Stimulated activated effector memory CD8-positive, alpha-beta T cell treated with anti-CD3 and anti-CD28 coated beads, Interleukin-12 subunit alpha, Interleukin-12 subunit beta, amount 100 ng/mL, for 72 hours (primary cell): Measurements from ENCODE around the gene ARID1A.
"Not testable (repeated sequence)": the region's sequence is repeated elsewhere in the genome, so short reads cannot be mapped to it uniquely, and the experiment has no call there.

Source experiments
- ATAC-seq: fragments of 150-1000 bp; cut with Tn5 transposase; 2 replicates; pipeline ENCODE4 v1.10.0; 2021
- DNase-seq, 2 donors: peaks; one replicate each; pipeline ENCODE4 v3.0.0; 2021 to 2022; ENCODE audit warnings: low spot score in 2 of 2
- H3K27ac Mint-ChIP-seq: one replicate; pipeline ENCODE4 v1.8.0; 2022; ENCODE audit warnings: mild to moderate bottlenecking, mixed read lengths
- H3K36me3 Mint-ChIP-seq: one replicate; pipeline ENCODE4 v1.8.0; 2022; ENCODE audit warnings: mild to moderate bottlenecking, mixed read lengths
- H3K4me1 Mint-ChIP-seq: one replicate; pipeline ENCODE4 v1.8.0; 2022; ENCODE audit warnings: mixed read lengths
- H3K4me3 Mint-ChIP-seq: one replicate; pipeline ENCODE4 v1.8.0; 2022; ENCODE audit warnings: mild to moderate bottlenecking, mixed read lengths
- H3K9me3 Mint-ChIP-seq: one replicate; pipeline ENCODE4 v1.8.0; 2022; ENCODE audit warnings: mixed read lengths

Gene ARID1A

GRCh38 chr1:26791148-26791547 is 95.3 kb downstream of the ARID1A start:
- DNase-seq (no peak), ATAC-seq (no peak)
- Mint-ChIP-seq H3K9me3 (no peaks in the 10 kb centered on the region), H3K4me3 (peak overlapping the region; percentile 99), H3K36me3 (peaks cover 67% of the 10 kb centered on the region), H3K27ac (peak overlapping the region; percentile 100), H3K4me1 (peaks cover 78% of the 10 kb centered on the region)

- Mint-ChIP-seq H3K27ac (peak overlapping the region; percentile 100), H3K9me3 (no peaks in the 10 kb centered on the region), H3K4me3 (peak overlapping the region; percentile 99), H3K4me1 (peaks cover 73% of the 10 kb centered on the region), H3K36me3 (peaks cover 69% of the 10 kb centered on the region)
- no peak for ATAC-seq
- no peak for DNase-seq
Observed at GRCh38 chr1:26791626-26792025, 95.8 kb downstream of the ARID1A start.

- Mint-ChIP-seq H3K4me3 (peak overlapping the region; percentile 12), H3K4me1 (peaks cover 67% of the 10 kb centered on the region), H3K9me3 (no peaks in the 10 kb centered on the region), H3K27ac (peak overlapping the region; percentile 2), H3K36me3 (peaks cover 68% of the 10 kb centered on the region)
- no peak for ATAC-seq
- no peak for DNase-seq
Observed at GRCh38 chr1:26792924-26793323, 97.1 kb downstream of the ARID1A start.

GRCh38 chr1:26794391-26794790 is 98.6 kb downstream of the ARID1A start:
- Mint-ChIP-seq H3K4me1 (peaks cover 62% of the 10 kb centered on the region), H3K27ac (peak overlapping the region; percentile 2), H3K9me3 (no peaks in the 10 kb centered on the region), H3K36me3 (peaks cover 62% of the 10 kb centered on the region), H3K4me3 (no peak overlapping the region)
- no peak for DNase-seq
- no peak for ATAC-seq

- Mint-ChIP-seq H3K27ac (peak overlapping the region; percentile 91), H3K36me3 (peaks cover 62% of the 10 kb centered on the region), H3K4me3 (no peak overlapping the region), H3K9me3 (no peaks in the 10 kb centered on the region), H3K4me1 (peaks cover 63% of the 10 kb centered on the region)
- DNase-seq (no peak), ATAC-seq (no peak)
Observed at GRCh38 chr1:26797627-26798026, 101.8 kb downstream of the ARID1A start.

GRCh38 chr1:26799479-26800142 is 103.8 kb downstream of the ARID1A start:
- H3K9me3 Mint-ChIP-seq, result no peaks in the 10 kb centered on the region
- peak overlapping the region; percentile 62 for H3K4me3 Mint-ChIP-seq
- peak; percentile 85 for ATAC-seq
- H3K27ac Mint-ChIP-seq, result peak overlapping the region; percentile 91
- H3K36me3 Mint-ChIP-seq, result peaks cover 42% of the 10 kb centered on the region
- peak in 1 of 2 donors; percentile 69 for DNase-seq
- peaks cover 44% of the 10 kb centered on the region for H3K4me1 Mint-ChIP-seq

GRCh38 chr1:26803932-26804331 is 108.1 kb downstream of the ARID1A start:
- not testable (repeated sequence) for DNase-seq, ATAC-seq, H3K9me3 Mint-ChIP-seq, H3K4me3 Mint-ChIP-seq, H3K27ac Mint-ChIP-seq
- H3K36me3 Mint-ChIP-seq, result peaks cover 11% of the 10 kb centered on the region
- peaks cover 34% of the 10 kb centered on the region for H3K4me1 Mint-ChIP-seq

GRCh38 chr1:26810105-26810504 is 114.3 kb downstream of the ARID1A start:
- not testable (repeated sequence) for H3K36me3 Mint-ChIP-seq, H3K9me3 Mint-ChIP-seq
- ATAC-seq, result peak; percentile 73
- Mint-ChIP-seq H3K4me1 (peaks cover 25% of the 10 kb centered on the region), H3K27ac (peak overlapping the region; percentile 81), H3K4me3 (peak overlapping the region; percentile 16)
- DNase-seq, result peak in 1 of 2 donors; percentile 85

- H3K9me3 Mint-ChIP-seq, result no peaks in the 10 kb centered on the region
- peaks cover 25% of the 10 kb centered on the region for H3K4me1 Mint-ChIP-seq
- peak overlapping the region; percentile 16 for H3K4me3 Mint-ChIP-seq
- ATAC-seq, result peak; percentile 71
- H3K36me3 Mint-ChIP-seq, result no peaks in the 10 kb centered on the region
- H3K27ac Mint-ChIP-seq, result peak overlapping the region; percentile 81
- DNase-seq, result no peak
Observed at GRCh38 chr1:26811057-26811456, 115.2 kb downstream of the ARID1A start.

- Mint-ChIP-seq H3K27ac (peak overlapping the region; percentile 81), H3K9me3 (no peaks in the 10 kb centered on the region), H3K36me3 (no peaks in the 10 kb centered on the region), H3K4me1 (peaks cover 25% of the 10 kb centered on the region), H3K4me3 (peak overlapping the region; percentile 16)
- peak; percentile 74 for ATAC-seq
- DNase-seq, result no peak
Observed at GRCh38 chr1:26811708-26812107, 115.9 kb downstream of the ARID1A start.

- Mint-ChIP-seq H3K4me1 (peaks cover 25% of the 10 kb centered on the region), H3K27ac (no peak overlapping the region), H3K36me3 (no peaks in the 10 kb centered on the region), H3K9me3 (no peaks in the 10 kb centered on the region), H3K4me3 (no peak overlapping the region)
- ATAC-seq (no peak), DNase-seq (no peak)
Observed at GRCh38 chr1:26814377-26814776, 118.6 kb downstream of the ARID1A start.

GRCh38 chr1:26814893-26815292 is 119.1 kb downstream of the ARID1A start:
- Mint-ChIP-seq H3K27ac (no peak overlapping the region), H3K9me3 (no peaks in the 10 kb centered on the region), H3K36me3 (no peaks in the 10 kb centered on the region), H3K4me1 (peaks cover 25% of the 10 kb centered on the region), H3K4me3 (no peak overlapping the region)
- DNase-seq (no peak), ATAC-seq (no peak)

- peak; percentile 81 for ATAC-seq
- Mint-ChIP-seq H3K4me1 (peaks cover 18% of the 10 kb centered on the region), H3K36me3 (peaks cover 5% of the 10 kb centered on the region), H3K27ac (peak overlapping the region; percentile 76), H3K9me3 (no peaks in the 10 kb centered on the region), H3K4me3 (peak overlapping the region; percentile 14)
- no peak for DNase-seq
Observed at GRCh38 chr1:26820784-26821269, 125.0 kb downstream of the ARID1A start.

- H3K36me3 Mint-ChIP-seq, result peaks cover 20% of the 10 kb centered on the region
- H3K9me3 Mint-ChIP-seq, result no peaks in the 10 kb centered on the region
- ATAC-seq, result no peak
- H3K4me1 Mint-ChIP-seq, result peaks cover 23% of the 10 kb centered on the region
- no peak overlapping the region for H3K27ac Mint-ChIP-seq
- H3K4me3 Mint-ChIP-seq, result no peak overlapping the region
- DNase-seq, result no peak
Observed at GRCh38 chr1:26822737-26823395, 127.1 kb downstream of the ARID1A start.

- no peak overlapping the region for H3K4me3 Mint-ChIP-seq
- peaks cover 40% of the 10 kb centered on the region for H3K4me1 Mint-ChIP-seq
- peak overlapping the region; percentile 93 for H3K27ac Mint-ChIP-seq
- DNase-seq (no peak), ATAC-seq (no peak)
- no peaks in the 10 kb centered on the region for H3K9me3 Mint-ChIP-seq
- peaks cover 39% of the 10 kb centered on the region for H3K36me3 Mint-ChIP-seq
Observed at GRCh38 chr1:26824731-26825130, 128.9 kb downstream of the ARID1A start.
